Measurements from ENCODE around the gene MINDY3.

MINDY3 gene

GRCh38 chr10:15805395-15806058 is 54.8 kb downstream of the MINDY3 start:
- DNase-seq (ENCODE audit: low spot score), result no peak

DNA sequence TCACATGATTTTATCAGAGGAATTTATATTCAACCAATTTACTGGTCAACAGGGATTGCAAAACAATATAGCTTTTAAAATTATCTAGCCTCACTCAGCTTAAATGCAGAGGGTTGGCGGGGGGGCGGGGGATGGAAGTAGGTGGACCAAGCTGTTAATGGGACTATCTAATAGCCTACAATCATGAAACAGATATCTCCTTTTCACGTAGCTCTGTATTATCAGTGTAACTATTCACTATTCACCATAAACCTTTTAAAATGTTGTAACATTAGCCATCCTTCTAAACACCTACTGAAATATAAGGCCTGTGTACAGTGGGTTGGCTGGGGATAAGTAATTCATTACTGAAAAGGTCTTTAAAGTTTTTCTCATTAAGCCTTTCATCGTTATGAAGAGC is 56.2 kb downstream of the MINDY3 start:
- DNase-seq (ENCODE audit: low spot score), result no peak

DNA sequence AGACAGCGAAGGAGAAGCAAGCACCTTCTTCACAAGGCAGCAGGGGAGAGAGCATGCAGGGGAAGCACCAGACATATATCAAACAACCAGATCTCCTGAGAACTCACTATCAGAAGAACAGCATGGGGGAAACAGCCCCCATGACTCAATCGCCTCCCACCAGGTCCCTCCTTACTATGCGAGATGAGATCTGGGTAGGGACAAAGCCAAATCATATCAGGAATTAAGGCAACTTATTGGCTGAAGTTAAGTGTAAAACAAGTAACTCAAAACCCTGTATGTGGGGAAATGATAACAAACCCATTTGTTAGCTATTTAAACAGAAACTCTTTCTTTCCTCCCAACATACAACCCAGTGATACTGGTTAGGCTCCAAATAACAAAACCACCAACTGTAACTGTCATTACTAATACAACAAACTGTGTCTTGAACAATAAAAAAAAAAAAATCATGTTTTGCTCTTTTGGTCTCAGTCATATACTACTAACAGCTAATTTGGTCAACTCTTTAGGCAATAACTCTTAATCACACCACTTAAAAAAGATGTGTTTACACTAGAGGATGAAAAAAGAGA is 57.8 kb downstream of the MINDY3 start:
- no peak for DNase-seq (ENCODE audit: low spot score)

GRCh38 chr10:15801641-15802040 is 58.7 kb downstream of the MINDY3 start:
- DNase-seq (ENCODE audit: low spot score), result no peak

- no peak for DNase-seq (ENCODE audit: low spot score)
These were observed 59.2 kb downstream of the MINDY3 start for GRCh38 chr10:15801147-15801546.

GRCh38 chr10:15797346-15797745 is 63.0 kb downstream of the MINDY3 start:
- no peak for DNase-seq (ENCODE audit: low spot score)

GRCh38 chr10:15796762-15797161 is 63.5 kb downstream of the MINDY3 start:
- DNase-seq (ENCODE audit: low spot score), result no peak

- no peak for DNase-seq (ENCODE audit: low spot score)
These were observed 64.1 kb downstream of the MINDY3 start for GRCh38 chr10:15796098-15796759.

- no peak for DNase-seq (ENCODE audit: low spot score)
These were observed 65.1 kb downstream of the MINDY3 start for GRCh38 chr10:15795036-15795792.

DNA sequence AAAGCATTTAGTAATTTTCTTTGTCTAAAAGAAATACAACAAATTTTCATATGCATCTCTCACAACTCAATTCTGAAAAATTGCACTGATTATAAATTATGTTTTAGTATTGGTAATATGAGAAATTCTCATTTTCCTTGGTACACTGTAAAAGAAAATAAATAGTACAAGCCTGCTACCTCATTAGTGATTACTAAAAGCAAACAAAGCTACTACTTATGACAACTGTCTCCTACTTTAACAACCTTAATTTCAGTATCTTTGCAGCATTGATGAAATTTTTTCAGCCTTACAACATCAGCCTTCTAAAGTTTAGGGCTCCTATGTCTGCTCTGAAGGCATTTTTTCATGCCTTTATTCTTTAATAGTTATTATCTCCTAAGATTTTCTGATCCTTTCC is 65.7 kb downstream of the MINDY3 start:
- no peak for DNase-seq (ENCODE audit: low spot score)

DNA sequence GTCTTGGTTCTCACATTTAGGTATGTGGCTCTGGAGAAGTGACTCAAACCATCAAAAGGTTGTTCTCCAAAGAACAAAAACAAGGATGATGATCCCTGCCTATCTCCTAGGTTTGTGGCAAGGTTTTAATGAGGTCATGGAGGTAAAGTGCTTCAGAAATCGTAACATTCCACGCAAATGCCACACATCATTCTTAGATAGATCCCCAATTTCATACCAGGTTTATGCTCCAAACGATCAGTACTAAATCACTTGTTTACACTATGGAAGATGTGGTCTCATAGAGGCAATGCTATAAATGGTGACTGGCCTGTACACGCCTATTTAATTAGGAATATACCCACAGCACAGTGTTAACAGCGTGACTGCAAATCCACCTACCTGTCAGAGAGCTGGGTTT is 66.6 kb downstream of the MINDY3 start:
- DNase-seq (ENCODE audit: low spot score), result no peak

DNA sequence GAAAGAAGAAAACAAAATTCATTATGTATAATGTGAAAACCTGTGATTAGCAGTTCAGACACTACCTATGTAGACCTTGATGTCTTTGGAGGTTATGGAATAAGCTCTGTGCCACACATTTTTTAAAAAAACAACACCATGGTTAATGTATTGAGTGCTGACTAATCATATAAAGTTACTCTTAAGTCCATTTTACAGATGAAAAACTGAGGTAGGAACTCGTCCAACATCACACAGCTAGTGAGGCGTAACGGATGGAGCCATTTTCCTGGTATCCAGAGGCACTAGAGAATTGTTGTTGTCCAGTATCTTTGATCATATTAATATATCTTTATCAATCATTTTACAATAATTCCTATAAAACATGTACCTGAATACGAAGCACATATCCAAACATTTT is 67.5 kb downstream of the MINDY3 start:
- no peak for DNase-seq (ENCODE audit: low spot score)

- DNase-seq (ENCODE audit: low spot score), result no peak
These were observed 68.3 kb downstream of the MINDY3 start for GRCh38 chr10:15791816-15792524.

DNA sequence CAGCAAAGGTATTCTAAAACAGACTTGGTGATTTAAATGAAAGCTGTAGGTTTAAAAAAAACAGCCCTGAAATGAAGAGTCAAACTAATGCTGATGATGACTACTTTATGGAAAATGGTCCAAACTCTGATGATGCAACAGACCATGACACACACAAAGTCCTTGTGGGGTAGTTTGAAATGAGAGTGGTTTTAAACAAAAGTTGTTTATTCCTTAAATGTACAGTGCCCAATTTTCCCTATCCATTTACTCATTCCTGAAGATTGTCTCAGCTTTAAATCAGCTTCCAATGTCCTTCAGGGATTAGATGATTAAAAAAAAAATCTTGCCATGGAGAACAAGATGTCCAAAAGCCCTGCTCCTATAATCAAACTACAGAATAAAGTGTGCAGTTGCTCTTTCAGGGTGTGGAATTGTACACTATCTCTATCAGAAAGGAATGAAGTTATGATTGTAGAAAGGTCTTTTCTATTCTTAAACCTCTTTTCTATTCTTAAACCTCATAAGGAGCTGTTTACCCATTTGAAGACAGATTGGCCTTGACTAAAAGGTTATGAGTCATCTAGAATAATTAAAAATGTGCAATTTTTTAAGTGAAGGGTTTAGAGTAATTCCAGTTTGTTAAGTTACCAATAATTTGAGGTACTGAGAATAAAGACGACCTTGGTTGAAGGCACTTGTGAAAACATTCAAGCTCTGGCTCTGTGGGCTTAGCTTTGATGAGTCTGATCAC is 70.3 kb downstream of the MINDY3 start:
- no peak for DNase-seq (ENCODE audit: low spot score)

- DNase-seq (ENCODE audit: low spot score), result no peak
These were observed 72.9 kb downstream of the MINDY3 start for GRCh38 chr10:15787426-15787825.

DNA sequence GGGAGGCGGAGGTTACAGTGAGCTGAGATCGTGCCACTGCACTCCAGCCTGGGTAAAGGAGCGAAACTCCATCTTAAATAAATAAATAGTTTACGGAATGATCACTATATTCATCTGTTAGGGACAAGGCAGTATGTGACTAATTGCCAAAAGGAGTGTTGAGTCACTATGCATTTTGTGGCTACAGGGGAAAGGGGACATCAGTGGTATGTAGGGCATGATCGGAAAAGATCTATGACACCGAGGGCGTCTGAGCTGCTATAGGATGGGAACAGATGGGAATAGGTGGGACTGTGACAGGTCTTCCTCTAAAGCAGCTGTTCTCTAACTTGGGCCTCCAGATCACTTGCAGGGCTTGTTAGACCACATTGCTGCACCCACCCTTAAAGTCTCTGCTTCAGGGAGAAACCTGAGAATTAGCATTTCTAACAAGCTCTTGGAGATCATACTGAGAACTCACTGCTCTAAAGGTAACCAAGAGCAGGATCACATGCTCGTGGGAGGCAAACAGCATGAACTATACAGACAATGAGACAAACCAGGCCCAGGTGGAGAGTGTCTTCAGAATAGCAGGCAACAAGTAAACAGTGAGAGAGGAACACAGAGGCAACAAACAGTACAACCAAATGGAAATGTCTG is 75.5 kb downstream of the MINDY3 start:
- DNase-seq (ENCODE audit: low spot score), result no peak

GRCh38 chr10:15783941-15784636 is 76.2 kb downstream of the MINDY3 start:
- no peak for DNase-seq (ENCODE audit: low spot score)

DNA sequence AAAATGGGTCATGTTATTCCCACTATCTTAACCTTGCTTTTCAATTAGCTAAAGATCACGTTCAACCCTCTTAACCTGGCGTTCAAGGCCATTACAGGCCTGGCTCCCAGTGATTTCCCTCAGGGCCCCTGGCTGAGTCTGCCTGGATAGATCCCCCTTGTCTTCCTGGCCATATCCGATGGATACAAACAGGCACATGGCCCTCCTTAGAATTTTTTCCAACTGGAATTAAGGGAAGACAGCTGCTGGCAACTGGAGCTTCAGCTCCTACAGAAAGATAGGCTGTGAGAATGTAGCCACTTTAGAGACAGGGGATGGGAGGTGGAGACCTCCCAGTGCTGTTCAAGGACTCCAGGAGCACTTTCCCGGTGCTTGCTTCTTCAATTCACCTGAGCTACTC is 77.5 kb downstream of the MINDY3 start:
- DNase-seq (ENCODE audit: low spot score), result no peak

DNA sequence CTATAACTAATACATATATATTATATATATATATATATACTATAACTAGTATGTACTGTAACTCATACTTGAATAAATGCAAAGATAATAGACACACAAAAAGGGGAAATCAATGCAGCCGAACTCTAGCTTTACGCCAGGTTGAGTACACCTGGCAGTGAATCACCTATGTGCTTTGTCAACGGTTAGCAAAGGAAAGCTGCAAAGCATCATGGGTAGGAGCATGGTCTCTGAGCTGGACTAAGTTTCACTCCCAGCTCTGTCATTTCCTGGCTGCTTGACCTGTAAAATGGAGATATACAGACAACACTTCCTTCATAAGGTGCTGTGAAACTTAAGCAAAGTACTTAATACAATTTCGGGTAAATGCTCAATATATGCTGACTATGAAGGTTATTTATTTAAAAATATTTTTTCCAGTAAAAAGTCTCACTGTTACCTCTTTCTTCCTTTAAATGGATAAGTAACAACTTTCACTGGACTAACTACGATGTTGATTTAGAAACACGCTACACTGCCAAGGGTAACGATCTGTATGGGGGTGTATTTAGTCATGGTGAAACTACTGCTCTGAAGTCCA is 78.8 kb downstream of the MINDY3 start:
- no peak for DNase-seq (ENCODE audit: low spot score)

Data from NAMALWA (cell line).